H9 (cell line): ENCODE data around the gene CD200. TPM values are rescaled to one million over a fixed set of nuclear protein-coding genes. Genes with fewer than 3 reads are reported as not detected.

ENCODE experiments used
- DNase-seq: peaks from one replicate; pipeline ENCODE4 v3.0.0-alpha.2; 2017
- H2AFZ ChIP-seq: one replicate; pipeline ENCODE4 v1.6.1; 2013; ENCODE audit warnings: mild to moderate bottlenecking, low read length, control low read depth, moderate library complexity
- H2AK5ac ChIP-seq: 2 replicates; pipeline ENCODE4 v1.6.1; 2013; ENCODE audit warnings: low read length, control low read depth, mixed read lengths; ENCODE audit not compliant: insufficient read length
- H2BK120ac ChIP-seq: one replicate; pipeline ENCODE4 v1.6.1; 2013; ENCODE audit warnings: low read depth, mild to moderate bottlenecking, low read length, control low read depth, inconsistent platforms; ENCODE audit not compliant: poor library complexity, severe bottlenecking
- H2BK12ac ChIP-seq: 2 replicates; pipeline ENCODE4 v1.6.1; 2013; ENCODE audit warnings: low read length, control low read depth, mixed read lengths, low read depth; ENCODE audit not compliant: insufficient read length
- H2BK15ac ChIP-seq: 2 replicates; pipeline ENCODE4 v1.6.1; 2013; ENCODE audit warnings: low read depth, low read length, control low read depth
- H2BK20ac ChIP-seq: one replicate; pipeline ENCODE4 v1.6.1; 2013; ENCODE audit warnings: low read depth, mild to moderate bottlenecking, low read length, control low read depth, inconsistent platforms; ENCODE audit not compliant: poor library complexity, severe bottlenecking
- H2BK5ac ChIP-seq: 2 replicates; pipeline ENCODE4 v1.6.1; 2013; ENCODE audit warnings: low read length, control low read depth, mixed read lengths; ENCODE audit not compliant: insufficient read length
- H3K14ac ChIP-seq: 2 replicates; pipeline ENCODE4 v1.6.1; 2013; ENCODE audit warnings: low read length, control low read depth; ENCODE audit not compliant: insufficient read depth
- H3K18ac ChIP-seq: 2 replicates; pipeline ENCODE4 v1.6.1; 2013; ENCODE audit warnings: low read depth, mild to moderate bottlenecking, mixed read lengths, low read length, control low read depth; ENCODE audit not compliant: insufficient read length
- H3K23ac ChIP-seq: 2 replicates; pipeline ENCODE4 v1.6.1; 2013; ENCODE audit warnings: low read length, control low read depth, mixed read lengths, low read depth; ENCODE audit not compliant: insufficient read length
- H3K23me2 ChIP-seq: 2 replicates; pipeline ENCODE4 v1.6.1; 2013; ENCODE audit warnings: low read depth, mild to moderate bottlenecking, mixed read lengths, low read length, control low read depth; ENCODE audit not compliant: insufficient read length, poor library complexity, severe bottlenecking
- H3K27ac ChIP-seq: 2 replicates; pipeline ENCODE4 v1.5.1; 2013; ENCODE audit warnings: low read length, control low read depth, mixed read lengths, low read depth; ENCODE audit not compliant: insufficient read length
- H3K27me3 ChIP-seq: 2 replicates; pipeline ENCODE4 v1.6.1; 2013; ENCODE audit warnings: low read length, control low read depth, inconsistent platforms; ENCODE audit not compliant: insufficient read depth
- H3K4ac ChIP-seq: 2 replicates; pipeline ENCODE4 v1.6.1; 2013; ENCODE audit warnings: low read depth, mild to moderate bottlenecking, control low read depth, inconsistent platforms, low read length, moderate library complexity
- H3K4me1 ChIP-seq: 2 replicates; pipeline ENCODE4 v1.6.1; 2013; ENCODE audit warnings: low read length, control low read depth, inconsistent platforms; ENCODE audit not compliant: insufficient read depth
- H3K4me2 ChIP-seq: 2 replicates; pipeline ENCODE4 v1.6.1; 2013; ENCODE audit warnings: low read length, control low read depth, mixed read lengths; ENCODE audit not compliant: insufficient read length, insufficient read depth
- H3K56ac ChIP-seq: 2 replicates; pipeline ENCODE4 v1.6.1; 2013; ENCODE audit warnings: low read depth, mild to moderate bottlenecking, mixed read lengths, low read length, control low read depth; ENCODE audit not compliant: insufficient read length
- H3K79me1 ChIP-seq: 2 replicates; pipeline ENCODE4 v1.6.1; 2013; ENCODE audit warnings: low read depth, mild to moderate bottlenecking, moderate library complexity, low read length, control low read depth, inconsistent platforms; ENCODE audit not compliant: insufficient read depth, poor library complexity, severe bottlenecking
- H3K79me2 ChIP-seq: 2 replicates; pipeline ENCODE4 v1.6.1; 2013; ENCODE audit warnings: low read length, control low read depth, inconsistent platforms; ENCODE audit not compliant: insufficient read depth
- H3K9ac ChIP-seq: 2 replicates; pipeline ENCODE4 v1.6.1; 2013; ENCODE audit warnings: low read length, control low read depth, mixed read lengths; ENCODE audit not compliant: insufficient read length; ENCODE audit errors: extremely low read depth
- H3K9me3 ChIP-seq: one replicate; pipeline ENCODE4 v1.6.1; 2013; ENCODE audit warnings: low read depth, low read length, inconsistent platforms; ENCODE audit not compliant: control insufficient read depth
- H3T11ph ChIP-seq: one replicate; pipeline ENCODE4 v1.6.1; 2013; ENCODE audit warnings: mild to moderate bottlenecking, low read length, control low read depth, inconsistent platforms
- H4K20me1 ChIP-seq: one replicate; pipeline ENCODE4 v1.6.1; 2013; ENCODE audit not compliant: control insufficient read depth, insufficient read length, insufficient read depth
- H4K5ac ChIP-seq: 2 replicates; pipeline ENCODE4 v1.6.1; 2013; ENCODE audit warnings: low read depth, mild to moderate bottlenecking, mixed read lengths, low read length, control low read depth; ENCODE audit not compliant: insufficient read length
- H4K8ac ChIP-seq: replicated peaks from 2 replicates; pipeline ENCODE4 v1.6.1; 2013; ENCODE audit warnings: low read length, control low read depth, mixed read lengths, low read depth; ENCODE audit not compliant: insufficient read length
- H4K91ac ChIP-seq: 2 replicates; pipeline ENCODE4 v1.6.1; 2013; ENCODE audit warnings: low read depth, mild to moderate bottlenecking, moderate library complexity, mixed read lengths, low read length, control low read depth; ENCODE audit not compliant: insufficient read length
- H3K27ac Mint-ChIP-seq, 3 experiments: 2 replicates in 2 of 3; 3 replicates in 1 of 3; pipeline ENCODE4 v1.8.0; 2020 to 2021; ENCODE audit warnings: mixed read lengths in 3 of 3, mild to moderate bottlenecking in 1 of 3, moderate library complexity in 1 of 3
- H3K27me3 Mint-ChIP-seq: 2 replicates; pipeline ENCODE4 v1.8.0; 2021; ENCODE audit warnings: low read depth, mild to moderate bottlenecking, moderate library complexity, mixed read lengths
- H3K36me3 Mint-ChIP-seq, 3 experiments: 2 replicates in 2 of 3; 3 replicates in 1 of 3; pipeline ENCODE4 v1.8.0; 2020 to 2021; ENCODE audit warnings: low read depth in 3 of 3, mixed read lengths in 3 of 3; ENCODE audit not compliant: insufficient read depth in 1 of 3
- H3K4me1 Mint-ChIP-seq, 2 experiments: 2 replicates each; pipeline ENCODE4 v1.8.0; 2020; ENCODE audit warnings: mixed read lengths in 2 of 2
- H3K4me3 Mint-ChIP-seq, 2 experiments: 2 replicates in 1 of 2; 3 replicates in 1 of 2; pipeline ENCODE4 v1.8.0; 2020 to 2021; ENCODE audit warnings: mild to moderate bottlenecking in 2 of 2, mixed read lengths in 2 of 2, moderate library complexity in 1 of 2
- H3K9me3 Mint-ChIP-seq, 2 experiments: 2 replicates in 1 of 2; 3 replicates in 1 of 2; pipeline ENCODE4 v1.8.0; 2020; ENCODE audit warnings: mild to moderate bottlenecking in 2 of 2, mixed read lengths in 2 of 2, moderate library complexity in 1 of 2
- CTCF ChIP-seq: fragments of 200-600 bp; sonication (generic); conservative IDR thresholded peaks from 3 replicates; pipeline ENCODE4 v1.8.0; 2021; ENCODE audit warnings: antibody characterized with exemption, mild to moderate bottlenecking
- WGBS: extraction: QIAGEN DNeasy Blood & Tissue Kit; methylation state at CpG from one replicate; pipeline ENCODE4 v1.1.7; 2013; ENCODE audit warnings: missing lambda C conversion rate, low lambda C conversion rate, mixed read lengths; ENCODE audit not compliant: insufficient read length; ENCODE audit errors: extremely low coverage; 5-methylcytosine and 5-hydroxymethylcytosine counted together
- total RNA-seq: library from RNA; stranded (reverse); gene quantifications from 2 replicates; pipeline ENCODE4 v1.2.1, GENCODE V29; 2021

CD200 gene
- total RNA-seq, 1 experiment from 2014 or later, result 51.6 TPM

DNA sequence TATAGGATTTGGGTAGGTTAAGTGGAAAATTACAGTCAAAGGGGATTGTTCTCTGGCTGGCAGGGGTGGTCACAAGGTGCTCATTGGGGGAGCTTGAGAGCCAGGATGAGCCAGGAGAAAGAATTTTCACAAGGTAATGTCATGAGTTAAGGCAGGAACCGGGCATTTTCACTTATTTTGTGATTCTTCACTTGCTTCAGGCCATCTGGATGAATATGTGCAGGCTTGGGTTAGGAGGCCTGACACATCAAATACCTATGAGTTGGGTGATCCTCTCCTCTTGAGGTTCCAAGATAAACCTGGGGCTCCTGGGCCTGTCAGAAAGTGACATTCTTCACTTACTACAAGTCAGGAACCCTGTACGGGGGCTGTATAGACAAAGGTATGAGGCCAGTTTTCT is 68.7 kb downstream of the CD200 start:
- no peak overlapping the region for H3K14ac ChIP-seq
- no peak overlapping the region for H4K5ac ChIP-seq
- H3K27ac ChIP-seq, result no peak overlapping the region
- H4K20me1 ChIP-seq, result no peaks in the 10 kb centered on the region
- no peaks in the 10 kb centered on the region for H3K79me2 ChIP-seq
- Mint-ChIP-seq H3K36me3 (peaks cover 0 to 6% (median 0%) of the 10 kb centered on the region in 3 experiments; a peak in 2 of 7 replicates), H3K4me1 (peaks cover 57 to 77% of the 10 kb centered on the region in 2 experiments), H3K27ac (peak overlapping the region; percentile 58 to 97 (median 82); a peak in 5 of 7 replicates), H3K27me3 (no peaks in the 10 kb centered on the region), H3K9me3 (no peaks in the 10 kb centered on the region), H3K4me3 (peak overlapping the region in 1 of 2 experiments; percentile 29; a peak in 1 of 5 replicates)
- no peak overlapping the region for H4K8ac ChIP-seq
- H3K4me1 ChIP-seq, result peaks cover 8% of the 10 kb centered on the region
- no peaks in the 10 kb centered on the region for H3K9me3 ChIP-seq
- H3K4me2 ChIP-seq, result no peak overlapping the region
- no peak overlapping the region for H2AK5ac ChIP-seq
- no peak overlapping the region for H4K91ac ChIP-seq
- no peak overlapping the region for H2BK15ac ChIP-seq
- H3K23me2 ChIP-seq, result no peaks in the 10 kb centered on the region
- TF ChIP-seq CTCF, result no peak
- no peak for DNase-seq
- H3K4ac ChIP-seq, result no peak overlapping the region
- no CpG with 5 or more reads among the region's 2 CpGs for WGBS
- peak overlapping the region; percentile 75 for H2BK20ac ChIP-seq
- no peak overlapping the region for H3K56ac ChIP-seq
- no peaks in the 10 kb centered on the region for H3K79me1 ChIP-seq
- no peaks in the 10 kb centered on the region for H3K27me3 ChIP-seq
- H3K23ac ChIP-seq, result no peak overlapping the region
- no peak overlapping the region for H2AFZ ChIP-seq
- no peak overlapping the region for H3K9ac ChIP-seq
- H2BK12ac ChIP-seq, result no peak overlapping the region
- peak overlapping the region; percentile 48 for H2BK120ac ChIP-seq
- no peak overlapping the region for H3K18ac ChIP-seq
- peak overlapping the region; percentile 17 for H3T11ph ChIP-seq
- no peak overlapping the region for H2BK5ac ChIP-seq
